ENCODE results near the gene USP32. TPM values are rescaled to one million over a fixed set of nuclear protein-coding genes. Genes with fewer than 3 reads are reported as not detected.

The USP32 gene
- total RNA-seq, 6 experiments from 2014 or later: 24.8 to 44.2 (median 33.5) TPM

GRCh38 chr17:60146206-60146605 lies 245.7 kb downstream of the USP32 start:
- no peak for ATAC-seq
- Histone ChIP-seq H3K27me3 (peaks cover under 1 to 10% of the 10 kb centered on the region in 2 donors), H3K4me3 (no peak overlapping the region), H3K4me1 (peaks cover 0 to 21% (median 3%) of the 10 kb centered on the region in 4 donors), H3K27ac (no peak overlapping the region), H3K36me3 (no peaks in the 10 kb centered on the region), H3K9me3 (no peaks in the 10 kb centered on the region)
- no peak for DNase-seq
- intact Hi-C loops (cut with DNase I): loop anchor here (10.0 kb wide), 1 partner anchor 289 kb away; no protein-coding TSS in a partner anchor
- 58% methylated on average over 2 of the region's 2 CpGs for WGBS (ENCODE audit: insufficient coverage, low coverage, low lambda C conversion rate, missing lambda C conversion rate)
- no peak for TF ChIP-seq POLR2A (IDR thresholded peaks at IDR 0.05)
- no peak for TF ChIP-seq CTCF (IDR thresholded peaks at IDR 0.05)

- TF ChIP-seq POLR2A (IDR thresholded peaks at IDR 0.05) (no peak), CTCF (IDR thresholded peaks at IDR 0.05) (no peak)
- intact Hi-C loops (cut with DNase I): loop anchor here (10.0 kb wide), 1 partner anchor 290 kb away; no protein-coding TSS in a partner anchor
- Histone ChIP-seq H3K27me3 (peaks cover 8% of the 10 kb centered on the region in 2 donors), H3K4me3 (no peak overlapping the region), H3K9me3 (no peaks in the 10 kb centered on the region), H3K36me3 (no peaks in the 10 kb centered on the region), H3K27ac (no peak overlapping the region), H3K4me1 (peaks cover 0 to 21% (median 3%) of the 10 kb centered on the region in 4 donors)
- ATAC-seq: no peak
- DNase-seq: no peak
- WGBS (ENCODE audit: insufficient coverage, low coverage, low lambda C conversion rate, missing lambda C conversion rate): 37% methylated on average over 14 of the region's 17 CpGs
These were observed 246.7 kb downstream of the USP32 start for GRCh38 chr17:60145006-60145935.

- no peak overlapping the region for H3K4me3 ChIP-seq
- ATAC-seq (peak; percentile 81 to 89 (median 86)), DNase-seq (peak; percentile 82 to 87 (median 87))
- H3K27ac ChIP-seq: no peak overlapping the region
- H3K9me3 ChIP-seq: no peaks in the 10 kb centered on the region
- intact Hi-C loops (cut with DNase I): loop anchor here (10.0 kb wide), 1 partner anchor 292 kb away; no protein-coding TSS in a partner anchor
- 4% methylated on average over 10 of the region's 10 CpGs for WGBS (ENCODE audit: insufficient coverage, low coverage, low lambda C conversion rate, missing lambda C conversion rate)
- peak; percentile 53 to 74 (median 71) for TF ChIP-seq CTCF (IDR thresholded peaks at IDR 0.05)
- TF ChIP-seq POLR2A (IDR thresholded peaks at IDR 0.05): no peak
- H3K27me3 ChIP-seq: peaks cover 8% of the 10 kb centered on the region in 2 donors
- peaks cover 0 to 21% (median 5%) of the 10 kb centered on the region in 4 donors for H3K4me1 ChIP-seq
- no peaks in the 10 kb centered on the region for H3K36me3 ChIP-seq
These were observed 248.9 kb downstream of the USP32 start for GRCh38 chr17:60142872-60143499.

GRCh38 chr17:60141111-60142018 lies 250.6 kb downstream of the USP32 start:
- DNase-seq (peak in 2 of 3 donors; percentile 52 to 55), ATAC-seq (peak in 2 of 4 donors; percentile 9 to 22)
- intact Hi-C loops (cut with DNase I): loop anchor here (10.0 kb wide), 1 partner anchor 293 kb away; no protein-coding TSS in a partner anchor
- no peak for TF ChIP-seq CTCF (IDR thresholded peaks at IDR 0.05)
- TF ChIP-seq POLR2A (IDR thresholded peaks at IDR 0.05): no peak
- WGBS (ENCODE audit: insufficient coverage, low coverage, low lambda C conversion rate, missing lambda C conversion rate): 5% methylated on average over 37 of the region's 52 CpGs
- H3K4me1 ChIP-seq: peaks cover 0 to 21% (median 5%) of the 10 kb centered on the region in 4 donors
- no peaks in the 10 kb centered on the region for H3K36me3 ChIP-seq
- no peaks in the 10 kb centered on the region for H3K9me3 ChIP-seq
- peaks cover 8% of the 10 kb centered on the region in 2 donors for H3K27me3 ChIP-seq
- no peak overlapping the region for H3K27ac ChIP-seq
- H3K4me3 ChIP-seq: no peak overlapping the region

Measured in right lobe of liver (tissue), 6 donors.